A673 (cell line): ENCODE data around the gene FAM83F. TPM values are rescaled to one million over a fixed set of nuclear protein-coding genes. Genes with fewer than 3 reads are reported as not detected.

ENCODE experiments used
- BruUV-seq: library from RNA; stranded (reverse); fragments of 400-500 nt; replicated peaks from 2 replicates; lab custom pipeline; 2021; lab: Mats Ljungman, UMichigan
- CTCF ChIA-PET: fragments of 300-600 bp; sonication (Branson Sonifier 250); formaldehyde crosslinking; loops from one replicate; lab custom pipeline; 2022; ENCODE audit warnings: antibody characterized with exemption; lab: Charles Lee
- POLR2A ChIA-PET: fragments of 300-600 bp; sonication (Branson Sonifier 250); formaldehyde crosslinking; loops from one replicate; lab custom pipeline; 2022; ENCODE audit warnings: antibody characterized with exemption; ENCODE audit not compliant: low non-redundant PET; lab: Charles Lee
- DNase-seq: peaks from one replicate; pipeline ENCODE4 v3.0.0-alpha.2; 2015; ENCODE audit warnings: low spot score
- H3K27ac ChIP-seq: fragments of 200-600 bp; sonication (generic); 2 replicates; pipeline ENCODE4 v1.5.1; 2016; ENCODE audit warnings: mixed run types, low read depth, mild to moderate bottlenecking, mixed read lengths, antibody characterized with exemption, low read length; ENCODE audit not compliant: poor library complexity, severe bottlenecking
- H3K27me3 ChIP-seq: fragments of 200-600 bp; sonication (generic); replicated peaks from 2 replicates; pipeline ENCODE4 v1.6.1; 2017; ENCODE audit warnings: mixed run types, low read depth, mild to moderate bottlenecking, mixed read lengths, antibody characterized with exemption, low read length; ENCODE audit not compliant: insufficient read depth, poor library complexity
- H3K36me3 ChIP-seq: fragments of 200-600 bp; sonication (generic); 2 replicates; pipeline ENCODE4 v1.6.1; 2016; ENCODE audit warnings: mixed run types, mild to moderate bottlenecking, mixed read lengths, antibody characterized with exemption, low read length; ENCODE audit not compliant: insufficient read depth, poor library complexity, severe bottlenecking
- H3K4me1 ChIP-seq: fragments of 200-600 bp; sonication (generic); 2 replicates; pipeline ENCODE4 v1.6.1; 2017; ENCODE audit warnings: mixed run types, mild to moderate bottlenecking, mixed read lengths, antibody characterized with exemption, low read length; ENCODE audit not compliant: insufficient read depth, poor library complexity, severe bottlenecking
- H3K4me3 ChIP-seq: fragments of 200-600 bp; sonication (generic); 2 replicates; pipeline ENCODE4 v1.5.1; 2016; ENCODE audit warnings: low read depth, mixed run types, mild to moderate bottlenecking, mixed read lengths, low read length; ENCODE audit not compliant: poor library complexity, severe bottlenecking
- H3K9me3 ChIP-seq: fragments of 200-600 bp; sonication (generic); 2 replicates; pipeline ENCODE4 v1.6.1; 2016; ENCODE audit warnings: mixed run types, low read depth, mild to moderate bottlenecking, mixed read lengths, antibody characterized with exemption, low read length; ENCODE audit not compliant: poor library complexity, severe bottlenecking
- CTCF ChIP-seq: fragments of 300-800, 200-600 bp; sonication (generic); conservative IDR thresholded peaks from 2 replicates; pipeline ENCODE4 v1.5.1; 2017; ENCODE audit warnings: low read depth, mild to moderate bottlenecking, antibody characterized with exemption, low read length, moderate library complexity, mixed read lengths
- EZH2 ChIP-seq: fragments of 200-600 bp; sonication (generic); IDR thresholded peaks from 2 replicates; pipeline ENCODE4 v1.6.1; 2017; ENCODE audit warnings: borderline replicate concordance, low read depth, mild to moderate bottlenecking, mixed read lengths, antibody characterized with exemption, low read length; ENCODE audit not compliant: poor library complexity, severe bottlenecking
- intact Hi-C: fragments of 100-400 bp; cut with micrococcal nuclease; formaldehyde crosslinking; loops from one replicate; pipeline ENCODE4 v1.10.0; 2022; ENCODE audit not compliant: unreplicated experiment
- total RNA-seq: library from RNA; stranded (reverse); gene quantifications from 2 replicates; pipeline ENCODE4 v1.2.3, GENCODE V29; 2021

Gene FAM83F
- total RNA-seq, 1 experiment from 2014 or later, result not detected

DNA sequence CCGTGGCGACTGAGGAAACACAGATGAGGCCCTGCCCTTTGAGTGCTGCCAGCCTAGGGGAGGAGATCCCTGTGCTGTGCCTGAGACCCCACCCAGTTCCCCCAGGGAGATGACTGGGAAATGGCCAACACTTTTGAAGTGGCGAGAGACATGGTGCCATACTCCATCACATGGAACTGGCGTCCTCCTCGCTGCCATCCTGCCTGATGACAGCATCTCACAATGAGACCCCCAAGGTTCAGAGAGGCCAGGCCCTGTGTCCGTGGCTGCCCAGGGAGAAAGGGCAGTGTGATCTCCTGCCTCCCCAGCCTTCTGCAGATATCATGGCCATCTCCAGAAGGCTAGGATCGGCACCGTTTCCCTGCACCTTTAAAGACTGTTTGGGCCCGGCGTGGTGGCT is 31.1 kb downstream of the FAM83F start:
- no peaks in the 10 kb centered on the region for H3K4me1 ChIP-seq
- POLR2A ChIA-PET, result no interaction called here
- H3K4me3 ChIP-seq, result no peak overlapping the region
- no peak for DNase-seq
- TF ChIP-seq EZH2 (no peak), CTCF (no peak)
- no peak overlapping the region for H3K27ac ChIP-seq
- intact Hi-C loops, result loop anchor here (2.0 kb wide), 2 partner anchors 483 to 491 kb away; no protein-coding TSS in a partner anchor
- CTCF ChIA-PET, result interaction anchor here (0.6 kb wide), 1 partner anchor 492 kb away, joined by 4 read pairs; no protein-coding TSS in a partner anchor
- no peaks in the 10 kb centered on the region for H3K36me3 ChIP-seq
- no peaks in the 10 kb centered on the region for H3K9me3 ChIP-seq
- no TSS peak for BruUV-seq
- no peaks in the 10 kb centered on the region for H3K27me3 ChIP-seq

DNA sequence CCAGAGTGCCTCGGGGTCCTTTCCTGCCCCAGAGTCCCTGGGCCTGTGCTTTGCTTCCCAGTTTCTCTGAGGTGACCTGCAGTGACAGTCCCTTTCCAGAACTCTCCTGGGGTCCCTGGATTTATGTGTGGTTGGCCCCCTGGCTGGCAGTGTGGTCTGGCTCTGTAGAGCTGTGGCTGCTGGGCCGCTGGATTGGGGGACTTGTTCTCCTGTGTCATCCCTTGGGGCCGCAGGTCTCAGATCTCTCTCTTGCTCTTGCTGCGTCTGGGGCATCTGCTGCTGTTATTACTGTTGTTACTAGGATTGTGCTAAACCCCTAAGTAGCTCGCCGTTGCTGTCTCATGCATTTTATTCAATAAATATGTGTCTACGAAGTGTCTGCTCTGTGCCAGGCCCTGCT is 31.9 kb downstream of the FAM83F start:
- H3K36me3 ChIP-seq, result no peaks in the 10 kb centered on the region
- no TSS peak for BruUV-seq

DNA sequence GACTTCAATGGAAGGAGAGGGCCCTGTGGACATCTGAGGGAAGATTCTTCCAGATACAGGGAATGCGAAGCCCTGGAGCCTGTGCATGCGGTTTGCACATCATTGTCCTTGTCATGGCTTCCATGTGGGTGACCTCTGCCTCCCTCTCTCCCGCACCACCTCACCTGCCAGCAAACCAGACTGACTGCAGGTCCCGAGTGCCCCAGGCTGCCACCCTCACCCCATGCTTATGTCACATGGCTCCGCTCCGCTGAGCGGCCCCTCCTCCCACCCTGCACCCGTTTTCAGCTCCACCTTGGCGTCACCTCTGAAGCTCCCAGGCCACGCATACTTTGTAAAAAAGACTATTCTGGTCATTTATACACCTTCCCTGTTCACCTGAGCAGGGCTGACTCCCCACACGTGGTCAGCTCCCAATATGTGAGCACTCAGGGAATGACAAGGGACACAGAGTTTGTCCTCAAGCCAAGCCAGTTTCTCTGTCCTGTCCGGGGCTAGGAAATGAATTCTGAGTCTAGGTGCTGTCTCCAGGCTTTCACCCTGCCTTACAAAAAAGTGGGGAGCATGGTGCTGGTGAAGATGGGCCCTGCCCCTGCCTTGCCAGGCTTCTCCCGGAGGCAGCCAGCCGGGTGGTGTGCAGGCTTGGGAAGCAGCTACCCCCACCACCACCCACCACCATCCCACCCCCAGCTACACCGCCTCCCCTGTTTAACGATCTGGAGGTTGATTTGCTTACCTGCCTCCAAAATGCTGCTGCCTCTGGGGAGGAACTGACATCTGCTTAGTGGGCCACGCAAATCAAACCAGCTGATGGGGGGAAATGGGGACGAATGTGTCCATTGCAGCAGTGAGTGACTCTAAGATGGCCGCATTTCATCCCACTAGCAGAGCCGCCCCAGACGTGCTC is 32.7 kb downstream of the FAM83F start:
- Histone ChIP-seq H3K4me1 (no peaks in the 10 kb centered on the region), H3K36me3 (no peaks in the 10 kb centered on the region), H3K4me3 (no peak overlapping the region), H3K9me3 (no peaks in the 10 kb centered on the region), H3K27me3 (no peaks in the 10 kb centered on the region), H3K27ac (no peak overlapping the region)
- intact Hi-C loops, result no loop called here
- ChIA-PET POLR2A (no interaction called here), CTCF (no interaction called here)
- no peak for TF ChIP-seq CTCF
- no peak for TF ChIP-seq EZH2
- no peak for DNase-seq
- BruUV-seq, result no TSS peak

More for the DNA sequence above, 31.9 kb downstream of the FAM83F start:
- Histone ChIP-seq H3K4me3 (no peak overlapping the region), H3K27me3 (no peaks in the 10 kb centered on the region), H3K9me3 (no peaks in the 10 kb centered on the region), H3K27ac (no peak overlapping the region), H3K4me1 (no peaks in the 10 kb centered on the region)
- ChIA-PET POLR2A (no interaction called here), CTCF (interaction anchor here (0.7 kb wide), 1 partner anchor 185 kb away, joined by 3 read pairs; no protein-coding TSS in a partner anchor)
- DNase-seq, result no peak
- intact Hi-C loops, result no loop called here
- TF ChIP-seq EZH2 (no peak), CTCF (no peak)
